OCI-LY3 (cell line): Measurements from ENCODE around the gene FYTTD1.
"Not testable (repeated sequence)": the region's sequence is repeated elsewhere in the genome, so short reads cannot be mapped to it uniquely, and the experiment has no call there.

ENCODE experiments used
- EZH2phosphoT487 ChIP-seq: fragments of 200-600 bp; shearing (Covaris generic); IDR thresholded peaks from 2 replicates; pipeline ENCODE4 v1.6.1; 2018; ENCODE audit warnings: antibody characterized with exemption, mixed run types, low read depth
- TF ChIP-seq, protein P1 (sequence below): fragments of 200-600, 300-600 bp; sonication (generic); IDR thresholded peaks from 2 replicates; pipeline ENCODE4 v1.5.1; 2014; ENCODE audit warnings: antibody characterized with exemption, low read length, low read depth

DNA sequence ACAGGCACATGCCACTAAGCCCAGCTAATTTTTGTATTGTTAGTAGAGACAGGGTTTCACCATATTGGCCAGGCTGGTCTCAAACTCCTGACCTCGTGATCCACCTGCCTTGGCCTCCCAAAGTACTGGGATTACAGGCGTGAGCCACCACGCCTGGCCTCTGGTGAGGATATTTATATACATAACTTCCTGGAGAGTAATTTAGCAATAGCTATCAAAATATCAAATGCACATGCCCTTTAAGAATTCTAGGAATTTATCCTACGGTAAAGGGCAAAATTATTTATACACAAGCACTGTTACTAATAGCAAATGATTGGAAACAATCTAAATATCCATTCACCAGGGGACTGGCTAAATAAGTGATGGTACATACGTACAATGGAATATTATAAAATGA lies 38.7 kb upstream of the FYTTD1 start:
- TF ChIP-seq, protein P1, sequence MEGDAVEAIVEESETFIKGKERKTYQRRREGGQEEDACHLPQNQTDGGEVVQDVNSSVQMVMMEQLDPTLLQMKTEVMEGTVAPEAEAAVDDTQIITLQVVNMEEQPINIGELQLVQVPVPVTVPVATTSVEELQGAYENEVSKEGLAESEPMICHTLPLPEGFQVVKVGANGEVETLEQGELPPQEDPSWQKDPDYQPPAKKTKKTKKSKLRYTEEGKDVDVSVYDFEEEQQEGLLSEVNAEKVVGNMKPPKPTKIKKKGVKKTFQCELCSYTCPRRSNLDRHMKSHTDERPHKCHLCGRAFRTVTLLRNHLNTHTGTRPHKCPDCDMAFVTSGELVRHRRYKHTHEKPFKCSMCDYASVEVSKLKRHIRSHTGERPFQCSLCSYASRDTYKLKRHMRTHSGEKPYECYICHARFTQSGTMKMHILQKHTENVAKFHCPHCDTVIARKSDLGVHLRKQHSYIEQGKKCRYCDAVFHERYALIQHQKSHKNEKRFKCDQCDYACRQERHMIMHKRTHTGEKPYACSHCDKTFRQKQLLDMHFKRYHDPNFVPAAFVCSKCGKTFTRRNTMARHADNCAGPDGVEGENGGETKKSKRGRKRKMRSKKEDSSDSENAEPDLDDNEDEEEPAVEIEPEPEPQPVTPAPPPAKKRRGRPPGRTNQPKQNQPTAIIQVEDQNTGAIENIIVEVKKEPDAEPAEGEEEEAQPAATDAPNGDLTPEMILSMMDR = not testable (repeated sequence)
- not testable (repeated sequence) for TF ChIP-seq EZH2phosphoT487
